PC-3 (cell line): ENCODE data around the gene PPP2R3A.

Source experiments
- EZH2phosphoT487 ChIP-seq: fragments of 300-600 bp; sonication (generic); IDR thresholded peaks from 2 replicates; pipeline ENCODE4 v1.6.1; 2018; ENCODE audit warnings: mild to moderate bottlenecking, antibody characterized with exemption, low read length, borderline replicate concordance
- TF ChIP-seq, protein P1 (sequence below): fragments of 300-600 bp; sonication (generic); conservative IDR thresholded peaks from 2 replicates; pipeline ENCODE4 v1.5.1; 2017; ENCODE audit warnings: antibody characterized with exemption, low read depth, mild to moderate bottlenecking, low read length

DNA sequence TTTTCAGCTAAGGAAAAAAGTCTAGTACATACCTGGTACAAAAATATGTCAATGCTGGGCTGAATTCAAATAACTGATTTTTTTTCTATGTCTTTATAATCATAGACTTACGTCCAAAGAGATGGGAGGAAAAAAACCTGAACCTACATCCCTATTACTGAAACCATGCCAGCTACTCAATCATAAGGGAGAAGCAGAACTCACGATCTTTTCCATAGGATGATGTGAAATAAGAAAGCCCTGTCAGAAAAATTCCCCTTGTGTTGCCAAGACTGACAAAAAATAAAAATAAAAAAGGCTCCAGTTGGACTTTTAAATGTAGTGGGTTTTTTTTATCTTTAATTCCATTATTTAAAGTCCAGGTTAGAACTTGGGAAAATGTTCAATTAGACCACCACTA, 227.3 kb downstream of the PPP2R3A start:
- TF ChIP-seq, protein P1, sequence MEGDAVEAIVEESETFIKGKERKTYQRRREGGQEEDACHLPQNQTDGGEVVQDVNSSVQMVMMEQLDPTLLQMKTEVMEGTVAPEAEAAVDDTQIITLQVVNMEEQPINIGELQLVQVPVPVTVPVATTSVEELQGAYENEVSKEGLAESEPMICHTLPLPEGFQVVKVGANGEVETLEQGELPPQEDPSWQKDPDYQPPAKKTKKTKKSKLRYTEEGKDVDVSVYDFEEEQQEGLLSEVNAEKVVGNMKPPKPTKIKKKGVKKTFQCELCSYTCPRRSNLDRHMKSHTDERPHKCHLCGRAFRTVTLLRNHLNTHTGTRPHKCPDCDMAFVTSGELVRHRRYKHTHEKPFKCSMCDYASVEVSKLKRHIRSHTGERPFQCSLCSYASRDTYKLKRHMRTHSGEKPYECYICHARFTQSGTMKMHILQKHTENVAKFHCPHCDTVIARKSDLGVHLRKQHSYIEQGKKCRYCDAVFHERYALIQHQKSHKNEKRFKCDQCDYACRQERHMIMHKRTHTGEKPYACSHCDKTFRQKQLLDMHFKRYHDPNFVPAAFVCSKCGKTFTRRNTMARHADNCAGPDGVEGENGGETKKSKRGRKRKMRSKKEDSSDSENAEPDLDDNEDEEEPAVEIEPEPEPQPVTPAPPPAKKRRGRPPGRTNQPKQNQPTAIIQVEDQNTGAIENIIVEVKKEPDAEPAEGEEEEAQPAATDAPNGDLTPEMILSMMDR, result no peak
- no peak for TF ChIP-seq EZH2phosphoT487
